ENCODE data around the gene CCDC102A. TPM values are rescaled to one million over a fixed set of nuclear protein-coding genes. Genes with fewer than 3 reads are reported as not detected.

CCDC102A gene
- total and polyA plus RNA-seq, 9 of the 15 experiments (the other 6 are each of a cell fraction or from before 2014, with no cell fraction given), result 0.03 to 4.9 (median 1.4) TPM

DNA sequence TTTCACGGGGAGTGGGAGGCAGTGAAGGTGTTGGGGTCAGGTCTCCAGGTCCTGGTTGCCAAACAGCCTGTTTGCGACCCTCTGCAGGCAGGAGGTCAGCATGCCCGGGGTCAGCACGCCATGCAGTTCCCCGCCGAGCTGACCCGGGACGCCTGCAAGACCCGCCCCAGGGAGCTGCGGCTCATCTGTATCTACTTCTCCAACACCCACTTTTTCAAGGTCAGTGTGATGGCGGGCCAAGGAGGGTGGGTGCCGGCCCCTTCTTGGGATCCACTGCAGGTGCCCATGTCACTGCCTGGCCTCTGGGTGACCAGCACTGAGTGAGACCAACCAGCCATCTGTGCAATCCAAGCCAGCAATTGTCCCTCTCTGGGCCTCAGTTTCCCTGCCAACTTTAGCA is 27.4 kb upstream of the CCDC102A start:
- Histone ChIP-seq H4K20me1 (replicated peaks; ENCODE audit: control insufficient read depth, insufficient read depth, low read length) (no peaks in the 10 kb centered on the region; the same call in 1 of the 2 replicates), H3K4me2 (ENCODE audit: insufficient read depth, low read length) (no peak overlapping the region), H3K9me3 (replicated peaks; ENCODE audit: control insufficient read depth, insufficient read depth, low read depth, low read length) (no peaks in the 10 kb centered on the region), H3K4me3 (no peak overlapping the region), H3K4me1 (replicated peaks in 1 of 2; ENCODE audit: control insufficient read depth in 2 of 2, insufficient read depth in 2 of 2, low read length in 2 of 2) (peaks cover 0 to 13% of the 10 kb centered on the region in 2 experiments; a peak in 3 of 5 replicates), H3K27ac (ENCODE audit: extremely low read depth, low read depth, low read length) (no peak overlapping the region), H3K9me1 (ENCODE audit: control insufficient read depth, insufficient read depth, low read length) (no peaks in the 10 kb centered on the region), H3K9ac (ENCODE audit: insufficient read depth in 1 of 2, low read depth in 2 of 2, low read length in 2 of 2) (peak overlapping the region in 1 of 2 experiments; percentile 40; a peak in 1 of 4 replicates), H3K27me3 (ENCODE audit: control insufficient read depth in 2 of 2, insufficient read depth in 2 of 2, low read length in 2 of 2) (peaks cover 14 to 54% of the 10 kb centered on the region in 2 experiments), H3K79me2 (ENCODE audit: control insufficient read depth, insufficient read depth, low read length) (no peaks in the 10 kb centered on the region), H2AFZ (ENCODE audit: low read depth, low read length) (no peak overlapping the region), H3K36me3 (ENCODE audit: control insufficient read depth, insufficient read depth, low read length) (no peaks in the 10 kb centered on the region)
- BruUV-seq (replicated peaks), result no TSS peak
- in situ Hi-C loops (cut with MboI) (no loop called here), intact Hi-C loops (cut with micrococcal nuclease) (no loop called here)
- ChIA-PET CTCF (ENCODE audit: low intra/inter-chr PET ratio) (no interaction called here), POLR2A (no interaction called here)
- ATAC-seq, result no peak
- DNase-seq (ENCODE audit: extremely low read depth in 1 of 4, low spot score in 3 of 4), result no peak
- TF ChIP-seq CREB1 (IDR thresholded peaks at IDR 0.05) (no peak), CREB1 (CRISPR knock-in tag; IDR thresholded peaks at IDR 0.05) (no peak), ZBTB17 (CRISPR knock-in tag; IDR thresholded peaks at IDR 0.05) (no peak), ZEB2 (IDR thresholded peaks at IDR 0.05) (no peak), KDM1A (IDR thresholded peaks at IDR 0.05) (no peak), E2F3 (CRISPR knock-in tag; IDR thresholded peaks at IDR 0.05) (no peak)
- TF ChIP-seq, protein P1, sequence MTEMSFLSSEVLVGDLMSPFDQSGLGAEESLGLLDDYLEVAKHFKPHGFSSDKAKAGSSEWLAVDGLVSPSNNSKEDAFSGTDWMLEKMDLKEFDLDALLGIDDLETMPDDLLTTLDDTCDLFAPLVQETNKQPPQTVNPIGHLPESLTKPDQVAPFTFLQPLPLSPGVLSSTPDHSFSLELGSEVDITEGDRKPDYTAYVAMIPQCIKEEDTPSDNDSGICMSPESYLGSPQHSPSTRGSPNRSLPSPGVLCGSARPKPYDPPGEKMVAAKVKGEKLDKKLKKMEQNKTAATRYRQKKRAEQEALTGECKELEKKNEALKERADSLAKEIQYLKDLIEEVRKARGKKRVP (CRISPR knock-in tag; IDR thresholded peaks at IDR 0.05), result no peak
- FAIRE-seq, result no peak
- WGBS (ENCODE audit: insufficient coverage, low coverage, missing lambda C conversion rate), result 7% methylated on average over 12 of the region's 12 CpGs

DNA sequence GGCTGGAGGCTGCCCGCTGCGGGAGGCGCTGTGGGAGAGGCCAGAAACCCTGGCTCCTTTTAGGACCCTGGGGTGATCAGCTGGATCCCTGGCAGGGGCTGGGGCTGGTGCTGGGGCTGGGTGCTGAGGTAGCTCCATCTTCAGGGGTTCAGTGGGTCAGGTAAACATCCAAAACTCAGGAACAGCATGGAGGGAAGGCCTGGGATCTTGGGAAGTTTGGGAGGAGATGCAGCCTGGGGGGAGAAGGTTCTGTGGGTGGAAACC is 27.0 kb upstream of the CCDC102A start:
- FAIRE-seq, result no peak
- in situ Hi-C loops (cut with MboI) (no loop called here), intact Hi-C loops (cut with micrococcal nuclease) (no loop called here)
- no peaks in the 10 kb centered on the region for H3K79me2 ChIP-seq (ENCODE audit: control insufficient read depth, insufficient read depth, low read length)
- no peaks in the 10 kb centered on the region for H3K9me1 ChIP-seq (ENCODE audit: control insufficient read depth, insufficient read depth, low read length)
- no peak for TF ChIP-seq NFE2L1 (tag; IDR thresholded peaks at IDR 0.05; ENCODE audit: borderline replicate concordance, low read depth)
- TF ChIP-seq, protein P2, sequence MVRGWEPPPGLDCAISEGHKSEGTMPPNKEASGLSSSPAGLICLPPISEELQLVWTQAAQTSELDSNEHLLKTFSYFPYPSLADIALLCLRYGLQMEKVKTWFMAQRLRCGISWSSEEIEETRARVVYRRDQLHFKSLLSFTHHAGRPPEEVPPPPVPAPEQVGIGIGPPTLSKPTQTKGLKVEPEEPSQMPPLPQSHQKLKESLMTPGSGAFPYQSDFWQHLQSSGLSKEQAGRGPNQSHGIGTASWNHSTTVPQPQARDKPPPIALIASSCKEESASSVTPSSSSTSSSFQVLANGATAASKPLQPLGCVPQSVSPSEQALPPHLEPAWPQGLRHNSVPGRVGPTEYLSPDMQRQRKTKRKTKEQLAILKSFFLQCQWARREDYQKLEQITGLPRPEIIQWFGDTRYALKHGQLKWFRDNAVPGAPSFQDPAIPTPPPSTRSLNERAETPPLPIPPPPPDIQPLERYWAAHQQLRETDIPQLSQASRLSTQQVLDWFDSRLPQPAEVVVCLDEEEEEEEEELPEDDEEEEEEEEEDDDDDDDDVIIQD (CRISPR knock-in tag; IDR thresholded peaks at IDR 0.05), result no peak
- TF ChIP-seq TFAM (CRISPR knock-in tag; conservative IDR thresholded peaks at IDR 0.05), result no peak
- TF ChIP-seq SLC30A9 (CRISPR knock-in tag; IDR thresholded peaks at IDR 0.05), result no peak
- no peak overlapping the region for H3K27ac ChIP-seq (ENCODE audit: extremely low read depth, low read depth, low read length)
- no peak overlapping the region for H2AFZ ChIP-seq (ENCODE audit: low read depth, low read length)
- BruUV-seq (replicated peaks), result no TSS peak
- ChIA-PET CTCF (ENCODE audit: low intra/inter-chr PET ratio) (no interaction called here), POLR2A (no interaction called here)
- H3K9ac ChIP-seq (ENCODE audit: insufficient read depth in 1 of 2, low read depth in 2 of 2, low read length in 2 of 2), result 0 out of 4 replicates have a peak overlapping the region, but pooled peaks of 1 of the 2 experiments have one; percentile 17
- no peaks in the 10 kb centered on the region for H3K36me3 ChIP-seq (ENCODE audit: control insufficient read depth, insufficient read depth, low read length)
- H3K27me3 ChIP-seq (ENCODE audit: control insufficient read depth in 2 of 2, insufficient read depth in 2 of 2, low read length in 2 of 2), result peaks cover 14 to 54% of the 10 kb centered on the region in 2 experiments
- peaks cover 0 to 13% of the 10 kb centered on the region in 2 experiments; a peak in 3 of 5 replicates for H3K4me1 ChIP-seq (replicated peaks in 1 of 2; ENCODE audit: control insufficient read depth in 2 of 2, insufficient read depth in 2 of 2, low read length in 2 of 2)
- H3K4me3 ChIP-seq, result no peak overlapping the region
- no peak for DNase-seq (ENCODE audit: extremely low read depth in 1 of 4, low spot score in 3 of 4)
- no peak; the same call in 2 of the 3 replicates for ATAC-seq
- WGBS (ENCODE audit: insufficient coverage, low coverage, missing lambda C conversion rate), result 0% methylated on average over 3 of the region's 3 CpGs
- H4K20me1 ChIP-seq (replicated peaks; ENCODE audit: control insufficient read depth, insufficient read depth, low read length), result no peaks in the 10 kb centered on the region; the same call in 1 of the 2 replicates
- H3K9me3 ChIP-seq (replicated peaks; ENCODE audit: control insufficient read depth, insufficient read depth, low read depth, low read length), result no peaks in the 10 kb centered on the region
- no peak overlapping the region for H3K4me2 ChIP-seq (ENCODE audit: insufficient read depth, low read length)

Data from K562 (cell line).